Measurements from ENCODE around the gene LOXHD1. TPM values are rescaled to one million over a fixed set of nuclear protein-coding genes. Genes with fewer than 3 reads are reported as not detected.

Gene LOXHD1
- total and polyA plus RNA-seq, 2 donors from 2014 or later: 0.25 TPM; not detected in 1

GRCh38 chr18:46518438-46518837 is 138.6 kb downstream of the LOXHD1 start:
- Histone ChIP-seq H3K36me3 (ENCODE audit: control insufficient read depth in 2 of 3, insufficient read depth in 3 of 3, low read length in 3 of 3) (no peaks in the 10 kb centered on the region), H3K4me3 (ENCODE audit: low read length in 3 of 3) (no peak overlapping the region), H3K4me1 (ENCODE audit: control insufficient read depth in 2 of 3, insufficient read depth in 2 of 3, low read depth in 1 of 3, low read length in 3 of 3) (no peaks in the 10 kb centered on the region), H3K27ac (ENCODE audit: low read depth in 2 of 2, low read length in 2 of 2) (no peak overlapping the region), H3K9me3 (ENCODE audit: control insufficient read depth in 2 of 3, insufficient read depth in 1 of 3, low read length in 3 of 3) (no peaks in the 10 kb centered on the region), H3K27me3 (ENCODE audit: control insufficient read depth, insufficient read depth, low read length) (no peaks in the 10 kb centered on the region), H3K9ac (ENCODE audit: low read length in 3 of 3) (no peak overlapping the region)
- FAIRE-seq: no peak
- intact Hi-C loops (cut with DNase I): no loop called here
- DNase-seq: peak in 2 of 5 donors; percentile 1 to 14
- peak; percentile 9 for TF ChIP-seq CTCF (IDR thresholded peaks at IDR 0.05; ENCODE audit: borderline replicate concordance, extremely low read depth, insufficient read depth)

GRCh38 chr18:46516555-46516954 is 140.5 kb downstream of the LOXHD1 start:
- Histone ChIP-seq H3K4me3 (ENCODE audit: low read length in 3 of 3) (no peak overlapping the region), H3K9ac (ENCODE audit: low read length in 3 of 3) (no peak overlapping the region), H3K27ac (ENCODE audit: low read depth in 2 of 2, low read length in 2 of 2) (no peak overlapping the region), H3K4me1 (ENCODE audit: control insufficient read depth in 2 of 3, insufficient read depth in 2 of 3, low read depth in 1 of 3, low read length in 3 of 3) (no peaks in the 10 kb centered on the region), H3K27me3 (ENCODE audit: control insufficient read depth, insufficient read depth, low read length) (no peaks in the 10 kb centered on the region), H3K9me3 (ENCODE audit: control insufficient read depth in 2 of 3, insufficient read depth in 1 of 3, low read length in 3 of 3) (no peaks in the 10 kb centered on the region), H3K36me3 (ENCODE audit: control insufficient read depth in 2 of 3, insufficient read depth in 3 of 3, low read length in 3 of 3) (no peaks in the 10 kb centered on the region)
- FAIRE-seq: no peak
- intact Hi-C loops (cut with DNase I): no loop called here
- DNase-seq: no peak
- no peak for TF ChIP-seq CTCF (IDR thresholded peaks at IDR 0.05; ENCODE audit: borderline replicate concordance, extremely low read depth, insufficient read depth)

GRCh38 chr18:46510386-46510785 is 146.6 kb downstream of the LOXHD1 start:
- no peak overlapping the region for H3K4me3 ChIP-seq (ENCODE audit: low read length in 3 of 3)
- TF ChIP-seq CTCF (IDR thresholded peaks at IDR 0.05; ENCODE audit: borderline replicate concordance, extremely low read depth, insufficient read depth): no peak
- DNase-seq (no peak), FAIRE-seq (no peak)
- no peaks in the 10 kb centered on the region for H3K9me3 ChIP-seq (ENCODE audit: control insufficient read depth in 2 of 3, insufficient read depth in 1 of 3, low read length in 3 of 3)
- H3K27me3 ChIP-seq (ENCODE audit: control insufficient read depth, insufficient read depth, low read length): no peaks in the 10 kb centered on the region
- intact Hi-C loops (cut with DNase I): no loop called here
- no peaks in the 10 kb centered on the region for H3K36me3 ChIP-seq (ENCODE audit: control insufficient read depth in 2 of 3, insufficient read depth in 3 of 3, low read length in 3 of 3)
- no peak overlapping the region for H3K9ac ChIP-seq (ENCODE audit: low read length in 3 of 3)
- H3K4me1 ChIP-seq (ENCODE audit: control insufficient read depth in 2 of 3, insufficient read depth in 2 of 3, low read depth in 1 of 3, low read length in 3 of 3): no peaks in the 10 kb centered on the region
- no peak overlapping the region for H3K27ac ChIP-seq (ENCODE audit: low read depth in 2 of 2, low read length in 2 of 2)

GRCh38 chr18:46509530-46509929 is 147.5 kb downstream of the LOXHD1 start:
- FAIRE-seq (no peak), DNase-seq (no peak)
- no peak overlapping the region for H3K27ac ChIP-seq (ENCODE audit: low read depth in 2 of 2, low read length in 2 of 2)
- no peaks in the 10 kb centered on the region for H3K4me1 ChIP-seq (ENCODE audit: control insufficient read depth in 2 of 3, insufficient read depth in 2 of 3, low read depth in 1 of 3, low read length in 3 of 3)
- no peaks in the 10 kb centered on the region for H3K27me3 ChIP-seq (ENCODE audit: control insufficient read depth, insufficient read depth, low read length)
- intact Hi-C loops (cut with DNase I): no loop called here
- no peaks in the 10 kb centered on the region for H3K9me3 ChIP-seq (ENCODE audit: control insufficient read depth in 2 of 3, insufficient read depth in 1 of 3, low read length in 3 of 3)
- no peak overlapping the region for H3K4me3 ChIP-seq (ENCODE audit: low read length in 3 of 3)
- no peak overlapping the region for H3K9ac ChIP-seq (ENCODE audit: low read length in 3 of 3)
- no peaks in the 10 kb centered on the region for H3K36me3 ChIP-seq (ENCODE audit: control insufficient read depth in 2 of 3, insufficient read depth in 3 of 3, low read length in 3 of 3)
- no peak for TF ChIP-seq CTCF (IDR thresholded peaks at IDR 0.05; ENCODE audit: borderline replicate concordance, extremely low read depth, insufficient read depth)
